ENCODE data around the gene PSORS1C1.
A peak's percentile ranks its signal among the peaks of the same experiment; 100 is the strongest.
"Not testable (repeated sequence)": the region's sequence is repeated elsewhere in the genome, so short reads cannot be mapped to it uniquely, and the experiment has no call there.

PSORS1C1 gene

GRCh38 chr6:31175971-31176370, 61.4 kb downstream of the PSORS1C1 start:
- no peak for TF ChIP-seq CTCF (IDR thresholded peaks at IDR 0.05)
- Histone ChIP-seq H3K4me1 (peaks cover 3% of the 10 kb centered on the region), H3K27ac (no peak overlapping the region), H3K79me2 (no peaks in the 10 kb centered on the region), H3K4me2 (ENCODE audit: low read length) (no peak overlapping the region), H3K9me3 (ENCODE audit: control insufficient read depth, low read length) (no peaks in the 10 kb centered on the region), H2AFZ (no peak overlapping the region), H3K36me3 (ENCODE audit: control insufficient read depth, insufficient read depth, low read length) (no peaks in the 10 kb centered on the region), H3K27me3 (ENCODE audit: control insufficient read depth, insufficient read depth, low read length) (no peaks in the 10 kb centered on the region), H3K4me3 (ENCODE audit: low read depth, low read length) (no peak overlapping the region), H3K9ac (no peak overlapping the region)

GRCh38 chr6:31178143-31179041, 63.8 kb downstream of the PSORS1C1 start:
- H3K27ac ChIP-seq, result no peak overlapping the region
- no peaks in the 10 kb centered on the region for H3K27me3 ChIP-seq (ENCODE audit: control insufficient read depth, insufficient read depth, low read length)
- no peak overlapping the region for H3K4me2 ChIP-seq (ENCODE audit: low read length)
- no peak overlapping the region for H3K4me3 ChIP-seq (ENCODE audit: low read depth, low read length)
- no peak overlapping the region for H3K9ac ChIP-seq
- H3K36me3 ChIP-seq (ENCODE audit: control insufficient read depth, insufficient read depth, low read length), result no peaks in the 10 kb centered on the region
- peaks cover 3% of the 10 kb centered on the region for H3K4me1 ChIP-seq
- H3K79me2 ChIP-seq, result no peaks in the 10 kb centered on the region
- H3K9me3 ChIP-seq (ENCODE audit: control insufficient read depth, low read length), result no peaks in the 10 kb centered on the region
- no peak for TF ChIP-seq CTCF (IDR thresholded peaks at IDR 0.05)
- H2AFZ ChIP-seq, result no peak overlapping the region

- H3K4me2 ChIP-seq (ENCODE audit: low read length), result no peak overlapping the region
- TF ChIP-seq CTCF (IDR thresholded peaks at IDR 0.05), result no peak
- no peaks in the 10 kb centered on the region for H3K36me3 ChIP-seq (ENCODE audit: control insufficient read depth, insufficient read depth, low read length)
- H2AFZ ChIP-seq, result no peak overlapping the region
- no peak overlapping the region for H3K9ac ChIP-seq
- H3K79me2 ChIP-seq, result no peaks in the 10 kb centered on the region
- no peak overlapping the region for H3K27ac ChIP-seq
- H3K27me3 ChIP-seq (ENCODE audit: control insufficient read depth, insufficient read depth, low read length), result no peaks in the 10 kb centered on the region
- H3K9me3 ChIP-seq (ENCODE audit: control insufficient read depth, low read length), result no peaks in the 10 kb centered on the region
- peaks cover 3% of the 10 kb centered on the region for H3K4me1 ChIP-seq
- no peak overlapping the region for H3K4me3 ChIP-seq (ENCODE audit: low read depth, low read length)
Measured at GRCh38 chr6:31179042-31179386, 64.4 kb downstream of the PSORS1C1 start.

- Histone ChIP-seq H3K79me2 (no peaks in the 10 kb centered on the region), H3K27ac (peak overlapping the region; percentile 36), H3K4me2 (ENCODE audit: low read length) (no peak overlapping the region), H3K27me3 (ENCODE audit: control insufficient read depth, insufficient read depth, low read length) (no peaks in the 10 kb centered on the region), H3K9ac (no peak overlapping the region), H3K4me3 (ENCODE audit: low read depth, low read length) (no peak overlapping the region), H3K4me1 (peaks cover 3% of the 10 kb centered on the region), H3K36me3 (ENCODE audit: control insufficient read depth, insufficient read depth, low read length) (no peaks in the 10 kb centered on the region), H2AFZ (peak overlapping the region; percentile 63), H3K9me3 (ENCODE audit: control insufficient read depth, low read length) (no peaks in the 10 kb centered on the region)
- TF ChIP-seq CTCF (IDR thresholded peaks at IDR 0.05), result no peak
Measured at GRCh38 chr6:31179896-31180295, 65.3 kb downstream of the PSORS1C1 start.

- Histone ChIP-seq H3K79me2 (no peaks in the 10 kb centered on the region), H3K9ac (no peak overlapping the region), H3K4me1 (peaks cover 3% of the 10 kb centered on the region), H3K36me3 (ENCODE audit: control insufficient read depth, insufficient read depth, low read length) (no peaks in the 10 kb centered on the region), H3K4me3 (ENCODE audit: low read depth, low read length) (no peak overlapping the region), H3K9me3 (ENCODE audit: control insufficient read depth, low read length) (no peaks in the 10 kb centered on the region), H3K27ac (peak overlapping the region; percentile 36), H3K27me3 (ENCODE audit: control insufficient read depth, insufficient read depth, low read length) (no peaks in the 10 kb centered on the region), H2AFZ (peak overlapping the region; percentile 63), H3K4me2 (ENCODE audit: low read length) (no peak overlapping the region)
- no peak for TF ChIP-seq CTCF (IDR thresholded peaks at IDR 0.05)
Measured at GRCh38 chr6:31180500-31180899, 65.9 kb downstream of the PSORS1C1 start.

GRCh38 chr6:31183287-31183686, 68.7 kb downstream of the PSORS1C1 start:
- H3K4me1 ChIP-seq; H3K4me2 ChIP-seq (ENCODE audit: low read length); H3K4me3 ChIP-seq (ENCODE audit: low read depth, low read length); H3K9ac ChIP-seq; H2AFZ ChIP-seq; H3K9me3 ChIP-seq (ENCODE audit: control insufficient read depth, low read length); H3K36me3 ChIP-seq (ENCODE audit: control insufficient read depth, insufficient read depth, low read length); H3K27me3 ChIP-seq (ENCODE audit: control insufficient read depth, insufficient read depth, low read length); H3K27ac ChIP-seq; H3K79me2 ChIP-seq: not testable (repeated sequence)

GRCh38 chr6:31183859-31184258, 69.3 kb downstream of the PSORS1C1 start:
- H3K9ac ChIP-seq; H3K36me3 ChIP-seq (ENCODE audit: control insufficient read depth, insufficient read depth, low read length); H3K9me3 ChIP-seq (ENCODE audit: control insufficient read depth, low read length); H3K27ac ChIP-seq; H3K27me3 ChIP-seq (ENCODE audit: control insufficient read depth, insufficient read depth, low read length); H3K4me2 ChIP-seq (ENCODE audit: low read length); H2AFZ ChIP-seq; H3K79me2 ChIP-seq; H3K4me3 ChIP-seq (ENCODE audit: low read depth, low read length); H3K4me1 ChIP-seq: not testable (repeated sequence)

All from parathyroid adenoma (tissue), 2 donors.